HG03280 (cell line): ENCODE results near the gene SRBD1.

Source experiments
- ATAC-seq: cut with Tn5 transposase; IDR thresholded peaks from one replicate; pipeline ENCODE4 v1.9.1; 2021; ENCODE audit warnings: mild to moderate bottlenecking, moderate library complexity; ENCODE audit not compliant: unreplicated experiment

The SRBD1 gene

DNA sequence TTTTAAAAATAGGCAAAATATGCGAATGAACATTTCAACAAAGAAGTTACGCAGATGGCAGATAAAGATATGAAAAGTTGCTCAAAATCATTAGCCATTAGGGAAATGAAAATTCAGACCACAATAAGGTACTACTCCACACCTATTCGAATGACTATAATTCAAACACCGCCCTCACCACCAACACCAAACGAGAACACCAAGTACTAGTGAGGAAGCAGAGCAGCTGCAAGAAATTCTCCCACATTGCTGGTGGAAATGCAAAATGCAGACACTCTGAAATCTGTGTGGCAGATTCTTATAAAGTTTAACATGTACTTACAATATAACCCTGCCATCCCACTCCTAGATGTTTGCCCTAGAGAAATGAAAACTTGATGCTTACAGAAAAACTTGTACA is 23.2 kb upstream of the SRBD1 start:
- ATAC-seq, result no peak

- no peak for ATAC-seq
These were observed 20.9 kb upstream of the SRBD1 start for GRCh38 chr2:45631955-45632354.

DNA sequence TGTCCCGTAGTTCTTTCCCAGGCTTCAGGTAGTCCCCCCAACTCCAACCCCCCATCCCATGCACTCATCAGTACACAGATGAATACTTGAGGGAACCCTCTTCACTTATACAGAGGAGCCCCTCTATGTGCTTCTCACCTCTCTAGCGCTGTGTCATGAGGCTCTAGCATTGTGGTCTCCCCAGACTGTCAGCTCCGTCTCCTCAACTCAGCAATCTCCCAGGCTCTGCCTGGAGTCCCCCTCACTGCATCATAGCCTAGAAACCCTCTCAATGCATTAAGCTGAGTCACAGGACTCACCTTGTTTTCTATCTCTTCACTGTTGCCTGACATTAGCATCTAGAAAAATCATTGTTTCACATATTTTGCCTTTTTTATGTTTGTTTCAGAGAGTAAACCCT is 20.3 kb upstream of the SRBD1 start:
- no peak for ATAC-seq

DNA sequence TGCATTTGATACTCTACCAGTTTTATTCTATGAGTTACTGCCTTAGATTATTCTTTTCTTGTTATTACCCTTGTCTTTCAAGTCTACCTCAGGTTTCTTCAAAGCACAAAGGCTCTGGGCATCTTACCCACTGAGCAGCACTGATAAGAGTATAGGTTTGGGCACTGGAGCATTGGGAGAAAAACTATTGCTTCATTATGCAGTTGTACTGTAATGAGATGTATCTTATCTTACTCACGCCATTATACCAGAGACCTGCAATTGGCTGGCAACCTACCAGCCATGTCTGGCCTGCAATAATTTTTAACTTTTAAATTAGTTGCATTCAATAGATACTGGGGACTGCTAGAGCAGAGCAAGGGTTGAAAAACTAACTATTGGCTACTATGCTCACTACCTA is 18.9 kb upstream of the SRBD1 start:
- ATAC-seq, result no peak

DNA sequence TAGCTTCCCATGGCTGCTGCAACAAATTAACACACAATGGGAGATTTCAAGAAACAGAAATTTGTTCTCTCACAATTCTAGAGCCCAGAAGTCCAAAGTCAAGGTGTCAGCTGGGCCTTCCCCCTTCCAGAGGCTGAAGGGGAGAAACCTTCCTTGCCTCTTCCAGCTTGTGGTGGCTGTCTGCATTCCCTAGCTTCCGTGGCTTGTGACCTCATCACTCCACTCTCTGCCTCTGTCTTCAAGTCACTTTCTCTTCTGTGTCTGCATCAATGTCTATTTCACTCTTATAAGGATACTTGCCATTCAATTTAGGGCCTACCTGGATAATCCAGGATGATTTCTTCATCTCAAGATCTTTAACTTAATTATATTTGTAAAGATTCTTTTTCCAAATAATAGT is 16.8 kb upstream of the SRBD1 start:
- no peak for ATAC-seq

DNA sequence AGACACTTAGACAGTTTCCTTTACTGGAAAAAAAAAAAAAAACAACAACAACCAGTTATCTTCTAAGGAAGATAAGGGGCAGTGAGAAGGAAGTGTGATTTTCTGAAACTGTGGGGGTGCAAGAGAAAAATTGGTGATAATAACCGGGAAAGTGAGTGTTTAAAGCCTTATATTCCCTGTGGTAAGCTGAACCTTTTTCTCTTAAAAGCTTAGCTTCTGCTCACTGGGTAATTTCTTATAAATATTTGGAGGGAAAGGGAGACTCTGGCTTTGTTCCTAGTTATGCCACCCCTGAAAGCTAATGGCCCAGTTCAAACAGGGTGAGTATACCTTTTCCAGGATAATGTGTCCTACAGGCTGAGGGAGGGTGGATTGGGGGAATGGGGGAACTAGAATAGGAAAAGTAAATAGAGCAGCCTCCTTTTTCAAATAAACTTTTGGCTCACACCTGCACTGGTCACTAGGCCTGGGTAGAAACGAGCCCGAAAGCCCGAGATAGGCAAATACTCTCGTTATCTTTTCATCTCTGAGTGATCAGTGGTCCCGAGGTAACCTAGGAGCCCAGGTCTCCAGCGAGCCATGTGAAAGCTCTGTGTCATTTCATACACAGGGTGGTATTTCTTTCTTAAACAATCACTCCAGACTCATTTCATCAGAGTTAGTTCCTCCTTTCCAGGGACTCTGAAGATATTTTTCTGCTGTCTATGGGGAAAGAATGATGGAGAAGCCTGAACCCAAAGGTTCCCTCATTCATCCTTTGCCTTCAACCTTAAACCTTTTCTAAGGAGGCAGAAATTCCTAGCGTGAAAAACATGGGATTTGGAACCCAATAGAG is 15.5 kb upstream of the SRBD1 start:
- no peak for ATAC-seq

DNA sequence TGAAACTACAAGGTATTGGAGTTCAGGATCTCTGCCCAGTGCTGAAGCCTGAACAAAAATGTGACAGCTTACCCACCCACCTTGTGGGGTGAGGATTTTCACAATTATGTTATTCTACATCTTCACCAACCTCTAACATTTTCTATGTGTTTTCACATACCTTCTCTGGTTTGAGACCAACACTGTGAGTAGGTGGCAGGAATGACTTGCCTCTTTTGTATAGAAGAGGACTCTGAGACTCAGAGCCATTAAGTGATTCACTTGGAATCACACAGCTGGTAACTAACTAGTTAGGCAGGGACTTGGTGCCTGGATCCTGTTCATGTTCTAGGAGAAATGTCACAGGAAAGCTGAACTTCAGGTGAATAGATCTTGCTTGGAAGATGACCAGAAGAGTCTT is 14.8 kb upstream of the SRBD1 start:
- no peak for ATAC-seq

- ATAC-seq, result no peak
These were observed 12.0 kb upstream of the SRBD1 start for GRCh38 chr2:45623098-45623497.

- ATAC-seq, result no peak
These were observed 11.4 kb upstream of the SRBD1 start for GRCh38 chr2:45622336-45623075.

- no peak for ATAC-seq
These were observed 6.4 kb upstream of the SRBD1 start for GRCh38 chr2:45617496-45617895.

- no peak for ATAC-seq
These were observed 5.8 kb upstream of the SRBD1 start for GRCh38 chr2:45616658-45617411.

- ATAC-seq, result no peak
These were observed 3.9 kb upstream of the SRBD1 start for GRCh38 chr2:45614871-45615415.

DNA sequence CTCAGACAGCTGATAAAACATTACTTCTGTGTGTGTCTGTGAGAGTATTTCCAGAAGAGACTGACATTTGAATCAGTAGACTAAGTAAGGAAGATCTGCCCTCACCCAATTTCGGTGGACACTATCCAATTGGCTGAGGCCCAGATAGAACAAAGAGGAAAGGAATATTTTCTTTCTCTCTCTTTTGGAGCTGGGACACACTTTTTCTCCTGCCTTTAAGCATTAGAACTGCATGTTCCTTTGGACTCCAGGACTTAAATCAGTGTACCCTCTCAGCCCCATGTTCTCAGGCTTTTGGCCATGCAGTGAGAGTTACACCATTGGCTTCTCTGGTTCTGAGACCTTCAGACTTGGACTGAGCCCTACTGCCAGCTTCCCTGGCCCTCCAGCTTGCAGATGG is 3.3 kb upstream of the SRBD1 start:
- ATAC-seq, result no peak

DNA sequence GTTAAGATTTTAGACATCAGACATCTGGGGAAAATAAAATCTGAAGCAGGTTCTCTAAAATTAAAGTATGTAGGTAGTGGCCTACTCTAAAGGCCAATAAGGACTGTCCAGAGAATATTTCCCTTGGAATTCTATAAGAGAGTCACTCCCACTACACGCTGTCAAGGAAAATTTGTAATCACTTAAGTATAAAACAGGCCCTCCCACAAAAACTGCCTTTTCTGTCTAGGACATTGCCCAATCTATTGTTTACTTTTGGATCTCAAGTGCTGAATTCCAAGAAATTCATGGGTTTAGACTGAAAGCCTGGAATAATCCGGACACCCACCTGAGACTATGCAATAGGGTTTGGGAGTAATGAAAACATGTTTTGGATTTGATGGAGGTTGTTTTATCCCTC is 1.7 kb upstream of the SRBD1 start:
- no peak for ATAC-seq

DNA sequence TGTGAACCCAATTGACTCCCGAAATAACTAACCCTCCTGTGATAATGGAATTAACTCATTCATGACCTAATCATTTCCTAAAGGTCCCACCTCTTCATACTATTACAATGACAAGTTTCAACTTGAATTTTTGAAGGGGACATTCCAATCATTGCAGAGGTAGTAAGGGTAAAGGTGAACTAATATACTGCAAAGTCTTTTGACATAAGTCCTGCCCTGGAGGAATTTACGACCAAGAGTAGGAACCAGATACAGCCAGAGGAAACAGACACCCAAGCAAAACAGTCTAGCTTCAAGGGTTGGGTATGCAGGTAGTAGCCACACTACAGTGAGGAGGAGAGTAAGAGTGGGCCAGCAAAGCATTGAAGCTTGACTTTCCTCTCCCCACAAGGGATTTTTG is 1.2 kb upstream of the SRBD1 start:
- ATAC-seq, result no peak

GRCh38 chr2:45610281-45611019 is 617 bp downstream of the SRBD1 start:
- peak; percentile 34 for ATAC-seq

- ATAC-seq, result no peak
These were observed 3.4 kb downstream of the SRBD1 start for GRCh38 chr2:45607701-45608100.

DNA sequence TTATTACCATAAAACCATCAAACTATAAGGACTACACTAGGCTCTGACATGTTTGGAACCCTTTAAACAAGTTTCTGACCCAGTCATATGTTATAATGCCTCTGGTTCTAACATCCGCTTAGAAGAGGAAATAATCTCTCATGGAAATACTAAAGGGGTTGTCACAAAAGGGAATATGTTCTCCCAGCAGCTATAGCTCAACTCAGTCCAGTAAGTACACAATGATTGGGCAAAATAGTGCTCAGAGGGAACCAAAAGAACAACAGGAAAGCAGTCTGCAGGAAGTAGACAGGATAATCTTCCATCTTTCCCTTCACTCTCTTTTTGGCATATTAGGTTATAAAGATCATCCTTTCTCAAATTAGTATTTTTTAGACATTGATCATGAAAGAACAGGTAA is 4.3 kb downstream of the SRBD1 start:
- ATAC-seq, result no peak

- no peak for ATAC-seq
These were observed 6.0 kb downstream of the SRBD1 start for GRCh38 chr2:45605116-45605515.

GRCh38 chr2:45602624-45603023 is 8.4 kb downstream of the SRBD1 start:
- ATAC-seq, result no peak

DNA sequence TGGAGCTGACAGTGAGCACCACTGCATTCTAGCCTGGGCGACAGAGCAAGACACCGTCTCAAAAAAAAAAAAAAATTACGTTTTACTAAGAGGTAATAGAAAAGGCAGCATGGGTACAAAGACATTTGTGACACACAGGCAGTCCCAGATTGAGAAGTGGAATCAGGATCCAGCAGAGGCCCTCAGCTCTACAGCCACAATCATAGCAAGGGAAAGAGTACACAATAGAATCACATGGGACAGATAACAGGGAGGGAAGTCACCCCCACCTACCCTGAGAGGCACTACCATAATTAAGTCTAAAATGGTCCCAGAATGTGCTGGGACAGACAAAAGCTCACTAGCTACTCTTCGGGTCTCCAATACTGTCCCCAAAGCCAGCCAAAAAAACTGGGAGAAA is 12.5 kb downstream of the SRBD1 start:
- no peak for ATAC-seq
